ENCODE results near the gene MRPL50.

MRPL50 gene

GRCh38 chr9:101365181-101365580 is 33.2 kb downstream of the MRPL50 start:
- DNase-seq (ENCODE audit: extremely low read depth, low read depth), result no peak
- no peak for TF ChIP-seq CTCF (IDR thresholded peaks at IDR 0.05; ENCODE audit: low read depth, low read length)

DNA sequence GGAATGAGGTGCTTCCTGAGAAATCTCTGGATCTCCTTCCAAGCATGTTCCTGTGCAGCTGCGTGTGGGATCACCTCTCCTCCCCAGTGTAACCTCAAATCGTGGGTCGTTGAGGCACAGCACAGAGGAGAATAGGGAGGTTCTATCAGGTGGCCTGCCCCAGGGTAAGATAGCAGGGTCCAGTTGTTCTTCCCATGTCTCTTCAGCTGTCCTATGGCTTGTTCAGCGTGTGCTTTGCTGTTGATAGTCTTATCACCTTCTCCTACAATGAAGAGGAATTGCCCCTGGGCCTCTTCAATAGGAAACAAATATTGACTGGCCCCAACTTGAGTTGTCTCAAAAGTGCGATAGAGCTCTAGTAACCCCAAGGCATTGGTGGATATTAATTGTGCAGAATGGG is 36.0 kb downstream of the MRPL50 start:
- no peak for TF ChIP-seq CTCF (IDR thresholded peaks at IDR 0.05; ENCODE audit: low read depth, low read length)
- no peak for DNase-seq (ENCODE audit: extremely low read depth, low read depth)

DNA sequence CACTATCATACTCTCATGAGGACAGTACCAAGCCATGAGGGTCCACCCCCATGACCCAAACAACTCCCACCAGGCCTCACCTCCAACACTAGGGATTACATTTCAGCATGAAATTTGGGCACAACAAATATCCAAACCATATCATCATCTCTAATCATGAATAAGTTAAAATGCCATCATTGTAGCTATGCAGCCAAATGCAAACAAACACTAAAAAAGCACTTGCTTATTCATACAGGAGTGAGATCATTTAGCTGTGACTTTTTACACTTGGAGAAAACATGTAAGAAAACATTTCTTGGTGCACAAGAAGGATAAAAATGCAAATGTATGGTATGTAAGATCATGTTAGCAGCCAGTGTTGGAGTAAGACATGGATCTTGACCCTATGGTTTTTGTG is 37.8 kb downstream of the MRPL50 start:
- no peak for TF ChIP-seq CTCF (IDR thresholded peaks at IDR 0.05; ENCODE audit: low read depth, low read length)
- no peak for DNase-seq (ENCODE audit: extremely low read depth, low read depth)

- TF ChIP-seq CTCF (IDR thresholded peaks at IDR 0.05; ENCODE audit: low read depth, low read length), result no peak
Measured at GRCh38 chr9:101359679-101360078, 38.7 kb downstream of the MRPL50 start.

DNA sequence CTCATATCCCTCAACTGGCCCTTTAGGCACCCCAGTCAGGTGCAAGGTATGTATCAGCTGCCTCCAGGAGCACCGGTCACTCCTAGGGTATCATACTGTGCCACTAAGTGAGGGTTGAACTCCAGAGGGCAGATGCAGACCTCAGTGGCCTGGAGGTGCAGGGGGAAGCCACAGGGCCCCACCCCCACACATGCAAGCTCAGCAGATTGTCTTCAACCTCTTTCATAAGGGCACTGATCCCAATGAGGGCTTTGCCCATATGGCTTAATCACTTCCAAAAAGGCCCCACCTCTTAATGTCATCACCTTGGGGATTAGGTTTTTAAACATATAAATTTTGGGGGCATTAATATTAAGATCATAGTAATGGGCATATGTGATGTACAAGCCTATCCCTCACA is 41.8 kb downstream of the MRPL50 start:
- DNase-seq (ENCODE audit: extremely low read depth, low read depth), result no peak
- TF ChIP-seq CTCF (IDR thresholded peaks at IDR 0.05; ENCODE audit: low read depth, low read length), result no peak

More at GRCh38 chr9:101359679-101360078, 38.7 kb downstream of the MRPL50 start:
- no peak for DNase-seq (ENCODE audit: extremely low read depth, low read depth)

GRCh38 chr9:101354765-101355708 is 43.4 kb downstream of the MRPL50 start:
- DNase-seq (ENCODE audit: extremely low read depth, low read depth), result no peak
- no peak for TF ChIP-seq CTCF (IDR thresholded peaks at IDR 0.05; ENCODE audit: low read depth, low read length)

DNA sequence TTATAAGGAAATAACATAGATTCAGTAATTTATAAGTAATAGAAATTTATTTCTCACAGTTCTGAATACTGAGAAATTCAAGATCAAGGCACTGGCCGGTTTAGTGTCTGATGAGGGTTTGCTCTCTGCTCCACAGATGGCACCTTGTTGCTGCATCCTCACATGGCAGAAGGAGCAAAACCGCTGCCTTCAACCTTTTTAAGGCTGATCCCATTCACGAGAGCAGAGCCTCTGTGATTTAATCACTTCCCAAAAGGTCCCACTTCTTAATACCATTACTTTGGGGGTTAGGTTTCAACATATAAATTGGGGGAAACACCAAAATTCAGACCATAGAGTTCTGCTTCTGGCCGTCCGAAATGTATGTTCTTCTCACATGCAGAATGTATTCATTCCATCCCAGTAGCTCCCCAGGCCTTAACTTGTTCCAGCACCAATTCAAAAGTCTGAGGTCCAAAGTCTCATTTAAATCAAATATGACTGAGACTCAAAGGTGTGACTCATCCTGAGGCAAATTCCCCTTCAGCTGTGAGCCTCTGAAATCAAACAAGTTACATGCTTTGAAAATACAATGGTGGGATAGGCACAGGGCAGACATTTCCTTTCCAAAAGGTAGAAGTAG is 44.2 kb downstream of the MRPL50 start:
- TF ChIP-seq CTCF (IDR thresholded peaks at IDR 0.05; ENCODE audit: low read depth, low read length), result no peak
- DNase-seq (ENCODE audit: extremely low read depth, low read depth), result no peak
